ENCODE data around the gene IGDCC3.

The IGDCC3 gene

DNA sequence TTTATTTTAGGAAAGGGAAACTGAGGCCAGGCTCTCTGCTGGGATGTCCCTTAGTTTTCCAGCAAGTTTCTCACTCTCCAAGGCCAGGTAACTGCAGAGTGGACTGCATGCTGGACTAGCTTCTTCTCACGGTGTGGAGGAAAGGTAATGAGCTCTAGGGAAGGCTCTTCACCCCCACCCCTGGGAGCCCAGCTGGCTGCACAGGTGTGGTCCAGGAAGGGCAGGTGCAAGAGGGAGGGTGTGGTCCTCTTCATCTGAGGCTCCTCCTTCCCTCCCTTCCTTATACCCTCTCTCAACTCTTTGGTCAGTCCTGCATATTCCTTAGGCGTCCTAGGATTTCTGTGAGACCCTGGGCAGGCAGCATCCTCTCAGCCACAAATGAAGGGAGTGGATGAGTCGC lies 39.4 kb downstream of the IGDCC3 start:
- ChIA-PET CTCF (interaction anchor here (0.6 to 0.8 kb wide), 5 partner anchors 19 to 1970 kb away, joined by 3 to 4 read pairs (median 4); no protein-coding TSS in a partner anchor), POLR2A (ENCODE audit: low non-redundant PET) (no interaction called here)
- no peak for TF ChIP-seq CTCF (conservative IDR thresholded peaks at IDR 0.05; ENCODE audit: low read depth)
- no peak for DNase-seq (ENCODE audit: low spot score)
- H3K27ac ChIP-seq, result no peak overlapping the region

GRCh38 chr15:65337436-65338070 lies 40.2 kb downstream of the IGDCC3 start:
- TF ChIP-seq CTCF (conservative IDR thresholded peaks at IDR 0.05; ENCODE audit: low read depth), result no peak
- POLR2A ChIA-PET (ENCODE audit: low non-redundant PET), result interaction anchor here (0.5 kb wide), 1 partner anchor 171 kb away, joined by 3 read pairs; no protein-coding TSS in a partner anchor
- no peak for DNase-seq (ENCODE audit: low spot score)
- CTCF ChIA-PET, result no interaction called here
- no peak overlapping the region for H3K27ac ChIP-seq

GRCh38 chr15:65336493-65337435 lies 41.0 kb downstream of the IGDCC3 start:
- POLR2A ChIA-PET (ENCODE audit: low non-redundant PET), result interaction anchor here (0.5 kb wide), 1 partner anchor 170 kb away, joined by 3 read pairs; no protein-coding TSS in a partner anchor
- TF ChIP-seq CTCF (conservative IDR thresholded peaks at IDR 0.05; ENCODE audit: low read depth), result no peak
- H3K27ac ChIP-seq, result no peak overlapping the region
- no peak for DNase-seq (ENCODE audit: low spot score)
- CTCF ChIA-PET, result interaction anchor here (0.6 to 1.0 kb wide), 3 partner anchors 18 to 284 kb away, joined by 3 to 5 read pairs (median 3); no protein-coding TSS in a partner anchor

- no peak for DNase-seq (ENCODE audit: low spot score)
- ChIA-PET POLR2A (ENCODE audit: low non-redundant PET) (no interaction called here), CTCF (interaction anchor here (0.6 to 1.0 kb wide), 3 partner anchors 17 to 283 kb away, joined by 3 read pairs; no protein-coding TSS in a partner anchor)
- no peak for TF ChIP-seq CTCF (conservative IDR thresholded peaks at IDR 0.05; ENCODE audit: low read depth)
- H3K27ac ChIP-seq, result no peak overlapping the region
Measured at GRCh38 chr15:65335278-65336055, 42.3 kb downstream of the IGDCC3 start.

GRCh38 chr15:65334586-65335231 lies 43.1 kb downstream of the IGDCC3 start:
- no peak for DNase-seq (ENCODE audit: low spot score)
- POLR2A ChIA-PET (ENCODE audit: low non-redundant PET), result no interaction called here
- H3K27ac ChIP-seq, result no peak overlapping the region
- CTCF ChIA-PET, result no interaction called here
- no peak for TF ChIP-seq CTCF (conservative IDR thresholded peaks at IDR 0.05; ENCODE audit: low read depth)

Data from RWPE1 (cell line).